ENCODE data around the gene SLC6A13.
A peak's percentile ranks its signal among the peaks of the same experiment; 100 is the strongest.

Gene SLC6A13

DNA sequence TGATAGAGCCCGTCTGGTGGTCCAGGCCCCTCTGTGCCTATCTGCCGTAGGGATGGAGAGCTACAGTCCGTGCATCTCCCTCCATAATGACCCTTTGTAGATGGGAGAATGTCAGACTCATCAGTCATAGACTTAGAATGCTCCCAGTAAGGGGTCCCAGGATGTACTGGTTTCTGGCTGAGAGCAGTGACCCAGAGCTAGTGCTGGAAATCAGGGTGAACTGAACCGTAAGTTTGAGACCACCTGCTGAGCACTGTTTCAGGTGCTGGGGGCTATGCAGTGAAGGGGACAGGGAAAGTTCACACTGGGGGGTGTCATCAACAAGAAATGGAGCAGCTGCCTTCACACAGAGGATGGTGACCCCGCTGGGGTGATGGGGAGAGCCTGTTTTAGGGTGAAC, 82.8 kb downstream of the SLC6A13 start:
- no peak overlapping the region for H3K4me3 ChIP-seq (ENCODE audit: low read depth, low read length)
- DNase-seq (ENCODE audit: low read depth), result no peak
- TF ChIP-seq, protein P1, sequence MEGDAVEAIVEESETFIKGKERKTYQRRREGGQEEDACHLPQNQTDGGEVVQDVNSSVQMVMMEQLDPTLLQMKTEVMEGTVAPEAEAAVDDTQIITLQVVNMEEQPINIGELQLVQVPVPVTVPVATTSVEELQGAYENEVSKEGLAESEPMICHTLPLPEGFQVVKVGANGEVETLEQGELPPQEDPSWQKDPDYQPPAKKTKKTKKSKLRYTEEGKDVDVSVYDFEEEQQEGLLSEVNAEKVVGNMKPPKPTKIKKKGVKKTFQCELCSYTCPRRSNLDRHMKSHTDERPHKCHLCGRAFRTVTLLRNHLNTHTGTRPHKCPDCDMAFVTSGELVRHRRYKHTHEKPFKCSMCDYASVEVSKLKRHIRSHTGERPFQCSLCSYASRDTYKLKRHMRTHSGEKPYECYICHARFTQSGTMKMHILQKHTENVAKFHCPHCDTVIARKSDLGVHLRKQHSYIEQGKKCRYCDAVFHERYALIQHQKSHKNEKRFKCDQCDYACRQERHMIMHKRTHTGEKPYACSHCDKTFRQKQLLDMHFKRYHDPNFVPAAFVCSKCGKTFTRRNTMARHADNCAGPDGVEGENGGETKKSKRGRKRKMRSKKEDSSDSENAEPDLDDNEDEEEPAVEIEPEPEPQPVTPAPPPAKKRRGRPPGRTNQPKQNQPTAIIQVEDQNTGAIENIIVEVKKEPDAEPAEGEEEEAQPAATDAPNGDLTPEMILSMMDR (conservative IDR thresholded peaks at IDR 0.05; ENCODE audit: low read depth, low read length), result no peak

DNA sequence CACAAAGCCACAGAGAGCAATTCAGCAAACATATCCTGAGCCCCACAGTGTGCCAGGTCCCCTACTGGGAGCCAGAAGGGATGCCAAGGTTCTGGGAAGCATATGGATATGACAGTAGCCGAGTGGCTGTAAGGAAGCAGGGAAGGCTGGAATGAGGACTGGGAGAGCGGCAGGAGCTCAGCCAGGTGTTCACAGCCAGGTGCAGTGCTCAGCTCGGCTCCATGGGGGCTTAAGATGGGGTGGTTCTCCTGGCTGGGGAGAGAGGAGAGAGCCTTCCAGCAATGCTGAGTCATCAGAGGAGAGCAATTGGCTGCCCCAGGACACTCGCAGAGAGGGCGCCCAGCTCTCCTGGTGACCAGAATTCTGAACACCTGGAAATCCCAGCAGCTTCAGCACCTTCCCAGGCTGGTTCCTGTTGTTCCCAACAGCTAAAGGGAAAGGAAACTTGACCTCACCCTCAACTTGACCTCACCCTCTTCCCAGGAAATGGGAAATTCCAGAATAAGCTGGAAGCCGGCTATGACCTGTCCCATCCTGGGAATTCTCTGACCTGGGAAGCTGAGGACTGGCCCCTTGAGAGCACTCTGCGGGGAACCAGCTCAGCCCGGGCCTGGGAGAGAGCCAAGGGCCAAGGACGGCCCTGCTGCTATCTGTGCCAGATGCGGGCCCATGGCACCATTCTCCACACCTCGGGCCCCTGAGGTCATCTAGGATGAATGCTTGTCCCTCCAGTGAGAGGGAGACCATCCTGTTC, 83.3 kb downstream of the SLC6A13 start:
- H3K4me3 ChIP-seq (ENCODE audit: low read depth, low read length), result no peak overlapping the region
- TF ChIP-seq, protein P1 (conservative IDR thresholded peaks at IDR 0.05; ENCODE audit: low read depth, low read length), result no peak
- DNase-seq (ENCODE audit: low read depth), result no peak

DNA sequence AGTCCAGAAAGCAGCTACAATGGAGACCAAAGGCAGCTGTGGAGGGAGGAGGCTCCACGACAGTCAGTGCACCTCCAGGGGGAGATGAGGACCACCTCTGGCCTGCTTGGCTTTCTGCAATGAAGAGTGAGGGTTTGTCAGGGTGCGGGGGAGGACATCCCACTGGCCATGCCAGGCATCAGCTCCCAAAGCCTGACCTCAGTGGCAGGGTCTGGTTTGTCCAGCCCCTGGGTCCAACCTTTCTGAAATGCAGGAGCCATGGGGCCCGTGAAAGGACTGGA, 83.9 kb downstream of the SLC6A13 start:
- DNase-seq (ENCODE audit: low read depth), result no peak
- TF ChIP-seq, protein P1 (conservative IDR thresholded peaks at IDR 0.05; ENCODE audit: low read depth, low read length), result no peak
- no peak overlapping the region for H3K4me3 ChIP-seq (ENCODE audit: low read depth, low read length)

DNA sequence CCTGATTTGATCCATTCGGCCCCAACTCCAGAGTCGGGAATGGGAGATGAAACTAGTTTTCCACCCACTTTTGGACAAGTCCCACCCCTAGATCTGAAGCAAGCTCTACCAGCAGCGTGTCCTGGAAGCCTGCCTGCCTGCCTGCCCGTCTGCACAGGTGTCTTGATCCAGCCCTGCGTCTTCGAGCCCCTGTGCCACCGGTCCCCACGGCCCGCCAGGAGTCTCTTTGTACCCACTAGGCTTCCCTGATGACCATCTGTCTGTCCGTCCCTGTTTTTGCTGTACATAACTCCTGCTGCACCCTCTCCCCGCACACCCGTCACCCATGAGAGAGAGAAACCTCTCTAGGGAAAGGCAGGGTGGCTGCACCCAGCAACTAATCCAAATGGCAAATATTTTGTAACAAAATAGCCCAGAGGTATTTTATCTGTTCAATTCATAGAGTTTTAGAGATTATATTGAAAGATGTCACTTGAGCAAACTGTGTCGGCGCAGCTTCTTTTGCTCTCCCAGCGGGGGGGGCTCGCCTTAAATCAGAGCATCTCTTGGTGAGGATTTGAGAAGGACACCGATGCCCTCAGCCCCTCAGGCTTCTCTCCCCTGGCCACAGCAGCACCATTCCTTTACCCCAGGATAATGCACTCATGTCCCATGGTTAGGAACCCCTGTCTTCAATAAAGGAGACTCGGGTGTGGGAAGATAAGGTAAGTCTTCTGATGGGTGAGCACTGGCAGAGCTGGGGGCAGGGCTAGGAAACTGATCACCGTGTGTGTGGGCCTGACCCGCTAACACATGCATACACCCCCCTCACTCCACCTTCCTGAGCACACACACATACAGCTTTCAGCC, 84.4 kb downstream of the SLC6A13 start:
- DNase-seq (ENCODE audit: low read depth), result no peak
- TF ChIP-seq, protein P1 (conservative IDR thresholded peaks at IDR 0.05; ENCODE audit: low read depth, low read length), result no peak
- H3K4me3 ChIP-seq (ENCODE audit: low read depth, low read length), result no peak overlapping the region

DNA sequence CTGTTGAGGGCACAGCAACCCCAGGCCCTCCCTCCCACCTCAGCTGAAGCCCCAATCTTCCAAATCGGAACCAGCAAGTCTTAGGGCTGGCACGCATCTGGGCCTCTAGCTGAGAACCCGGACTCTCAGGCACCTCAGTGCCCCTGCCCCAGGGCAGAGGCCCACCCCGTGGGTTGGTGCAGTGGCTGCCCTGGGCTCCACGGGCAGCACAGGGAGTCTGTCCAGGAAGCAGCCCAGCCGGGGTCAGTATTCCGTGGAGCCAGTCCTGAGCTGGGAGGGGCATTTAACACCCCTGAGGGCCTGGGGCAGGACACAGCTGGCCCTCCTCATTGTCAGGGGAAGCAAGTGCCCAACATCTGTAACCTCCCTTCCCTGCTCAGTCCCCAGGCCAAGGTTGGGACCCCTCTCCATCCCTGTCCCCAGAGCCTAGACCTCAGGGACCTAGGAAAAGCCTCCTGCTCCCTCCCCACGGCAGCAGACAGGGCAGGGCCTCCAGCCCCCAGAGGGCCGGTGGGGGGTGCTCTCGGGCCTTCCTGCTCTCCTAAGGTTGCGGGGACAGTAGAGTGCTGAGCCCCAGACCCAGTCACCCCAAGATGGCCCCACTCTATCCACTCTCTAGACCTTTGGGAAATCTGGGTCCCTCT, 85.2 kb downstream of the SLC6A13 start:
- no peak overlapping the region for H3K4me3 ChIP-seq (ENCODE audit: low read depth, low read length)
- TF ChIP-seq, protein P1 (conservative IDR thresholded peaks at IDR 0.05; ENCODE audit: low read depth, low read length), result no peak
- no peak for DNase-seq (ENCODE audit: low read depth)

DNA sequence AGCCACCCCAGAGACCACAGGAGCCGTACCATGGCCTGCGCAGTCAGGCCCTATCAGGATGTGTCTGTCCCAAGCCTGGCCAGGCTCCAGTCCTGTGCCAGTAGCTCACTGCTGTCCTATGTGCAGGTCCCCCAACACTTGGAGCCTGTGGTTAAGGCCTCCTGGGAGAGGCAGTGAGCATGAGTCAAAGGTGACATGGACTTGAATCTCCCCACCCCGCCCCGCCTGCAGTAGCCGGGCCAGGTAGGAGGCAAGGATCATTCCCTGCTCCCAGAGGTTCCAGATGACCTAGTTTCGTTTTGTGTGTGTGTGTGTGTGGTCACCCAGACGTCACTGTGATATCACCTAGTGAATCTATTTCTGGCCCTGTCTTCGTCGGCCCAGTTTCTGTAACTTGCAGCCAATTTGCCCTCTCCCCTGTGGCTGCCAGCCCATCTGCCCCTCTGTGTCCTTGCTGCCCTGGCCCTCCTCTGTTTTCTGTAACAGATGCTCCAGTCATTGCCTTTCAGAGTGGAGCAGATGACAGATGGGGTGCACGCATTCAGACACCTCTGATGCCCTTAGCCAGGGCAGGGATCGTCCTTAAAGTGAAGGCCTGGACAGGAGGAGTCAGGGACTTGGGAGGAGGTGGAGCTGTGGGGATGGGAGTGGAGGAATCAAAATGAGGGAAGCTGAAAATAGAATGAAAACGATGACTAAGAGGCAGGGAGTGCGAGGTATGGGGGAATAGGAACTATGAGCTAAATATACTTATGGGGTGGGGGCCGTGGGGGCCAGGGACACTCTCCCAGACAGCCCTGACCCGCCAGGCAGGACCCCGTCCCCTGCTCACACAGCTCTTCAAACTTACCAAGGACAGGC, 86.1 kb downstream of the SLC6A13 start:
- TF ChIP-seq, protein P1 (conservative IDR thresholded peaks at IDR 0.05; ENCODE audit: low read depth, low read length), result no peak
- peak; percentile 50 for DNase-seq (ENCODE audit: low read depth)
- no peak overlapping the region for H3K4me3 ChIP-seq (ENCODE audit: low read depth, low read length)
